HL-60 (cell line): ENCODE data around the gene METTL15.
"Not testable (repeated sequence)": the region's sequence is repeated elsewhere in the genome, so short reads cannot be mapped to it uniquely, and the experiment has no call there.

Experiments
- DNase-seq, 2 experiments: peaks; one replicate each; pipeline ENCODE4 v3.0.0-alpha.2; 2010 to 2020; ENCODE audit warnings: low read depth in 1 of 2, low spot score in 1 of 2
- H3K27ac ChIP-seq: fragments of 250-450 bp; sonication (Bioruptor Pico); replicated peaks from 2 replicates; pipeline ENCODE4 v1.5.1; 2020; ENCODE audit warnings: mild to moderate bottlenecking, moderate library complexity
- H3K27me3 ChIP-seq: fragments of 250-450 bp; sonication (Bioruptor Pico); 2 replicates; pipeline ENCODE4 v1.5.1; 2021; ENCODE audit warnings: mild to moderate bottlenecking, moderate library complexity; ENCODE audit not compliant: insufficient read depth, poor library complexity, severe bottlenecking
- H3K4me3 ChIP-seq: replicated peaks from 2 replicates; pipeline ENCODE4 v1.5.1; 2011; ENCODE audit warnings: mild to moderate bottlenecking, control low read depth, low read length; ENCODE audit not compliant: insufficient read depth
- GABPA ChIP-seq: IDR thresholded peaks from 2 replicates; pipeline ENCODE4 v1.6.1; 2012; ENCODE audit warnings: low read depth
- POLR2AphosphoS5 ChIP-seq: IDR thresholded peaks from 2 replicates; pipeline ENCODE4 v1.6.1; 2012; ENCODE audit warnings: low read depth
- SPI1 ChIP-seq: IDR thresholded peaks from 2 replicates; pipeline ENCODE4 v1.6.1; 2012; ENCODE audit warnings: low read depth, mild to moderate bottlenecking, borderline replicate concordance
- TF ChIP-seq, protein P1 (sequence below): IDR thresholded peaks from one replicate; pipeline ENCODE4 v1.5.1; 2011; ENCODE audit warnings: low read length, control low read depth, inconsistent platforms; ENCODE audit not compliant: insufficient read depth
- TF ChIP-seq, protein P2 (sequence below): IDR thresholded peaks from 2 replicates; pipeline ENCODE4 v1.6.1; 2012; ENCODE audit warnings: low read depth; ENCODE audit not compliant: insufficient replicate concordance

The METTL15 gene

DNA sequence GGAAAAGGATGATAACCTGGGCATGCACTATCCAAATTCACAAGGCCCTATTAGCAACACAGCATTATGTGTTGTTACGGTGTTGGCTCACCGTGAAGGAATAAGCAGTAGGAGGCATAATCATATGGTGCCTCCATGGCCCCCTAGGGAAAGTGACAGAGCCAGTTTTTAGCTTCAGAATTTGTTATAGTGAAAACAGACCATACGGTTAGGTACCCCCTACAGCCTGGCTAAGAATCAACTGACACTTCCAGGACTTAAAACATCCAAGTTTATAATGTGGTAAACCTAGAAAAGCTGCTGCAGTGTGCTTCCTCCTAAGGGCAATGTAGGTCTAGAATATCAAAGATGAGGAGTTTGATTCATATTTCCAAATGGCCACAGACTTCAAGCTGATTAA, 30.7 kb upstream of the METTL15 start:
- Histone ChIP-seq H3K4me3 (no peak overlapping the region), H3K27ac (no peak overlapping the region), H3K27me3 (no peaks in the 10 kb centered on the region)
- TF ChIP-seq, protein P1, sequence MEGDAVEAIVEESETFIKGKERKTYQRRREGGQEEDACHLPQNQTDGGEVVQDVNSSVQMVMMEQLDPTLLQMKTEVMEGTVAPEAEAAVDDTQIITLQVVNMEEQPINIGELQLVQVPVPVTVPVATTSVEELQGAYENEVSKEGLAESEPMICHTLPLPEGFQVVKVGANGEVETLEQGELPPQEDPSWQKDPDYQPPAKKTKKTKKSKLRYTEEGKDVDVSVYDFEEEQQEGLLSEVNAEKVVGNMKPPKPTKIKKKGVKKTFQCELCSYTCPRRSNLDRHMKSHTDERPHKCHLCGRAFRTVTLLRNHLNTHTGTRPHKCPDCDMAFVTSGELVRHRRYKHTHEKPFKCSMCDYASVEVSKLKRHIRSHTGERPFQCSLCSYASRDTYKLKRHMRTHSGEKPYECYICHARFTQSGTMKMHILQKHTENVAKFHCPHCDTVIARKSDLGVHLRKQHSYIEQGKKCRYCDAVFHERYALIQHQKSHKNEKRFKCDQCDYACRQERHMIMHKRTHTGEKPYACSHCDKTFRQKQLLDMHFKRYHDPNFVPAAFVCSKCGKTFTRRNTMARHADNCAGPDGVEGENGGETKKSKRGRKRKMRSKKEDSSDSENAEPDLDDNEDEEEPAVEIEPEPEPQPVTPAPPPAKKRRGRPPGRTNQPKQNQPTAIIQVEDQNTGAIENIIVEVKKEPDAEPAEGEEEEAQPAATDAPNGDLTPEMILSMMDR, result no peak
- TF ChIP-seq POLR2AphosphoS5 (no peak), SPI1 (no peak), GABPA (no peak)
- TF ChIP-seq, protein P2, sequence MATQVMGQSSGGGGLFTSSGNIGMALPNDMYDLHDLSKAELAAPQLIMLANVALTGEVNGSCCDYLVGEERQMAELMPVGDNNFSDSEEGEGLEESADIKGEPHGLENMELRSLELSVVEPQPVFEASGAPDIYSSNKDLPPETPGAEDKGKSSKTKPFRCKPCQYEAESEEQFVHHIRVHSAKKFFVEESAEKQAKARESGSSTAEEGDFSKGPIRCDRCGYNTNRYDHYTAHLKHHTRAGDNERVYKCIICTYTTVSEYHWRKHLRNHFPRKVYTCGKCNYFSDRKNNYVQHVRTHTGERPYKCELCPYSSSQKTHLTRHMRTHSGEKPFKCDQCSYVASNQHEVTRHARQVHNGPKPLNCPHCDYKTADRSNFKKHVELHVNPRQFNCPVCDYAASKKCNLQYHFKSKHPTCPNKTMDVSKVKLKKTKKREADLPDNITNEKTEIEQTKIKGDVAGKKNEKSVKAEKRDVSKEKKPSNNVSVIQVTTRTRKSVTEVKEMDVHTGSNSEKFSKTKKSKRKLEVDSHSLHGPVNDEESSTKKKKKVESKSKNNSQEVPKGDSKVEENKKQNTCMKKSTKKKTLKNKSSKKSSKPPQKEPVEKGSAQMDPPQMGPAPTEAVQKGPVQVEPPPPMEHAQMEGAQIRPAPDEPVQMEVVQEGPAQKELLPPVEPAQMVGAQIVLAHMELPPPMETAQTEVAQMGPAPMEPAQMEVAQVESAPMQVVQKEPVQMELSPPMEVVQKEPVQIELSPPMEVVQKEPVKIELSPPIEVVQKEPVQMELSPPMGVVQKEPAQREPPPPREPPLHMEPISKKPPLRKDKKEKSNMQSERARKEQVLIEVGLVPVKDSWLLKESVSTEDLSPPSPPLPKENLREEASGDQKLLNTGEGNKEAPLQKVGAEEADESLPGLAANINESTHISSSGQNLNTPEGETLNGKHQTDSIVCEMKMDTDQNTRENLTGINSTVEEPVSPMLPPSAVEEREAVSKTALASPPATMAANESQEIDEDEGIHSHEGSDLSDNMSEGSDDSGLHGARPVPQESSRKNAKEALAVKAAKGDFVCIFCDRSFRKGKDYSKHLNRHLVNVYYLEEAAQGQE, result no peak
- no peak for DNase-seq

DNA sequence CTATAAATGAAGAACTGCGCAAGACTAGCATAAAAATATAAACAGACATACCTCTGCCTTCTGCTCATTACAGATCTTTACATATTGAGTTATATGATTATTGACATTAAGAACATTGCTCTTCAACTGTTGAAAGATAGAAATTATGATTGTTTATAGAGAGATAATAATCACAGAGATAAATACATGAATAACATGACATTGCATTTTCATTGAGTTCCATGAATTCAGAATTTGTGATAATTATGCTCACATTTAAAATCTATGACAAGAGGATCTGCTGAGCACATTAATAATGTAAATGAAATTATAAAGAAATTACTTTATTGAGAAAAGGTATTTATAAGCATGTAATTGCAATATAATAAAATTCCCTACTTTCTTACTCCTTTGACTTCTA, 25.1 kb upstream of the METTL15 start:
- TF ChIP-seq, protein P2, result no peak
- no peak for TF ChIP-seq POLR2AphosphoS5
- TF ChIP-seq, protein P1, result no peak
- no peak for TF ChIP-seq GABPA
- no peak for TF ChIP-seq SPI1
- Histone ChIP-seq H3K27me3 (no peaks in the 10 kb centered on the region), H3K4me3 (no peak overlapping the region), H3K27ac (no peak overlapping the region)
- DNase-seq, result no peak

DNA sequence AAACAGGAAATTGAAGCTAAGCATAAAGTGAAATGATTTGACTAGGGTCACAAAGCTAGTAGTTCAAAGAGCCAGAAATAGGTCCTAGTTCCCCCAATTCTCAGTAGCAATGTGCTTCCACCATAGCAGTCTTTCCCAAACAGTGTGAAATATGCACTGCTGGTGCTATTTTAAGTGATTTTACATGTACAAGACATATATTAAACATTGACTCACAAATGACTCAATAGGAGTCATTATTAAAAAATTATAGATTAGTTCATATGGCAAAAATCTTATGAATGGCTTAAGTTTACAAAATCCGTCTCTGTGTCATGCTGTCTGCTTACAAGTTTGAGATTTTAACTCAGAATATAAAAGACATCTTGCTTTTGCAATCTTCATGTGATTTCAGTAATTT, 21.6 kb upstream of the METTL15 start:
- TF ChIP-seq POLR2AphosphoS5 (no peak), GABPA (no peak), SPI1 (no peak)
- TF ChIP-seq, protein P1, result no peak
- TF ChIP-seq, protein P2, result no peak
- Histone ChIP-seq H3K27me3 (no peaks in the 10 kb centered on the region), H3K27ac (no peak overlapping the region), H3K4me3 (no peak overlapping the region)
- DNase-seq, result no peak

DNA sequence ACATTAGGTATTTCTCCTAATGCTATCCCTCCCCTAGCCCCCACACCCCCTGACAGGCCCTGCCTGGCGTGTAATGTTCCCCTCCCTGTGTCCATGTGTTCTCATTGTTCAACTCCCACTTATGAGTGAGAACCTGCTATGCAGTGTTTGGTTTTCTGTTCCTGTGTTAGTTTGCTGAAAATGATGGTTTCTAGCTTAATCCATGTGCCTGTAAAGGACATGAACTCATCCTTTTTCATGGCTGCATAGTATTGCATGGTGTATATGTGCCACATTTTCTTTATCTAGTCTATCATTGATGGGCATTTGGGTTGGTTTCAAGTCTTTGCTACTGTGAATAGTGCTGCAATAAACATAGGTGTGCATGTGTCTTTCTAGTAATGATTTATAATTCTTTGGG, 21.0 kb upstream of the METTL15 start:
- H3K27ac ChIP-seq, H3K4me3 ChIP-seq, DNase-seq, H3K27me3 ChIP-seq: not testable (repeated sequence)

DNA sequence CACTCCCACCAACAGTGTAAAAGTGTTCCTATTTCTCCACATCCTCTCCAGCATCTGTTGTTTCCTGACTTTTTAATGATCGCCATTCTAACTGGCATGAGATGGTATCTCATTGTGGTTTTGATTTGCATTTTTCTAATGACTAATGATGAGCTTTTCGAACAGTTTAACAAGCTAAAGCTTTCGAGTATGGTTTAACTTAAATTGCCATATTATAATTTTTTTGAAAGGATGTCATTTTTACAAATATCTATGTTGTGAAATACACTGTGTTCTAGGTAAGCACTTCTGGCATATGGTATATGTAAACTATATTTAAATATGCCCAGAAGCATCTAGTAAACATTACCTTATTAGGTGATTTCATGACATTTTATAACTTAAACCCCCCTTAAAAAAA, 20.5 kb upstream of the METTL15 start:
- H3K27ac ChIP-seq, DNase-seq, H3K27me3 ChIP-seq, H3K4me3 ChIP-seq: not testable (repeated sequence)
